ENCODE results near the gene HS3ST2. TPM values are rescaled to one million over a fixed set of nuclear protein-coding genes. Genes with fewer than 3 reads are reported as not detected.

Gene HS3ST2
- total RNA-seq, 4 donors from 2014 or later = 0.87 to 3.0 (median 2.3) TPM

DNA sequence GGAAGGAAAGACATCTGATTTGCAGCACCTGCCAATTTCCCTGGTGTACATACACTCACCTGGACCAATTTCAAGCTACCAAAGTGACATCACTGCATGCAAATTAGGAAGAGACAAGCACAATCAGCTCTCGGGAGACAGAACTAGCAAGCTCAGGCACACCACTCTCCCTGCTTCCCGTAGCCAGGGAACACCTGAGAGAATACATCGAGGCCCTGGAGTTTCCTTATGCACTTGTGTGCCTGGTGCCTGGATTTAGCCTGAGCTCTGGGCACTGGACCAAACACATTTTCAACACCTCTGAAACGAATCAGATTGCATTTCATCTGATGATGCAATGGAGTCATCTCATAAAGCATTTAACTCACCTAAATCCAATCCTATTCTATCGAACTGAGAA is 110.5 kb downstream of the HS3ST2 start:
- Histone ChIP-seq H3K36me3 (no peaks in the 10 kb centered on the region), H3K27me3 (no peaks in the 10 kb centered on the region), H3K27ac (no peak overlapping the region), H3K4me3 (no peak overlapping the region), H3K9me3 (no peaks in the 10 kb centered on the region), H3K4me1 (no peaks in the 10 kb centered on the region)
- no peak for TF ChIP-seq POLR2A (IDR thresholded peaks at IDR 0.05)
- TF ChIP-seq EP300 (IDR thresholded peaks at IDR 0.05) = no peak
- TF ChIP-seq, protein P1, sequence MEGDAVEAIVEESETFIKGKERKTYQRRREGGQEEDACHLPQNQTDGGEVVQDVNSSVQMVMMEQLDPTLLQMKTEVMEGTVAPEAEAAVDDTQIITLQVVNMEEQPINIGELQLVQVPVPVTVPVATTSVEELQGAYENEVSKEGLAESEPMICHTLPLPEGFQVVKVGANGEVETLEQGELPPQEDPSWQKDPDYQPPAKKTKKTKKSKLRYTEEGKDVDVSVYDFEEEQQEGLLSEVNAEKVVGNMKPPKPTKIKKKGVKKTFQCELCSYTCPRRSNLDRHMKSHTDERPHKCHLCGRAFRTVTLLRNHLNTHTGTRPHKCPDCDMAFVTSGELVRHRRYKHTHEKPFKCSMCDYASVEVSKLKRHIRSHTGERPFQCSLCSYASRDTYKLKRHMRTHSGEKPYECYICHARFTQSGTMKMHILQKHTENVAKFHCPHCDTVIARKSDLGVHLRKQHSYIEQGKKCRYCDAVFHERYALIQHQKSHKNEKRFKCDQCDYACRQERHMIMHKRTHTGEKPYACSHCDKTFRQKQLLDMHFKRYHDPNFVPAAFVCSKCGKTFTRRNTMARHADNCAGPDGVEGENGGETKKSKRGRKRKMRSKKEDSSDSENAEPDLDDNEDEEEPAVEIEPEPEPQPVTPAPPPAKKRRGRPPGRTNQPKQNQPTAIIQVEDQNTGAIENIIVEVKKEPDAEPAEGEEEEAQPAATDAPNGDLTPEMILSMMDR (IDR thresholded peaks at IDR 0.05) = no peak
- WGBS, 2 donors = 72 to 73% methylated on average over 5 of the region's 5 CpGs
- no peak for DNase-seq (ENCODE audit: low spot score in 2 of 2)

DNA sequence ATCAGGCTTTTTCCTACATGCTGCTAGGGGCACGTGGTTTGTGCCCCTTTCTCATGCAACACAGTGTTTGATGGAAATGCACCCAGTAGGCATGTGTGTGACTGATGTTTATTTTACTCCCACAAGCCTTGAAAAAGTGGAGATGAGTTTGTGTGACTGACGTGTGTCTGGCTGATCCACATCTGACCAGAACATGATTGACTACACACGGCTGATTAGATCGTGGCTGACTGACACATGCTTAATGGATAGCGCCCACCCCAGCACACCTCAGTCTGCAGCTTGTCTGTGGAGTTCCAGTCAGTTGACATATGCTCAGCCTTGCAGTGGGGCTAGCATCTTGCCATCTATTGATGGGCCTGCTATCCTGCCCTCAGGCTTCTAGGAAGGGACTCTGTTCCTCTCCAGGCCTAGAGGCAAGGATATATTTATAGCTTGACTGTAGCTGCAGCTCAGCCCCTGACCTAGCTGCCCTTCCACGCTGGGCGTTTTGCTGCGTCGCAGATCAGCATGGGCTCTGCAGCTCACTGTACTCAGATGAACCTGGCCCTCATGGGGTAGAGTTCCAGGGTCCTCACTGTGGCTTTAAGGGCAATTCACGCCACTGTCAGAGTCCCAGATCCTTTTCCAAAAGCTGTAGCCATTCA is 112.3 kb downstream of the HS3ST2 start:
- WGBS, 2 donors = 64 to 67% methylated on average over 9 to 10 of the region's 10 CpGs
- H3K27me3 ChIP-seq = no peaks in the 10 kb centered on the region
- H3K9me3 ChIP-seq = no peaks in the 10 kb centered on the region
- TF ChIP-seq, protein P1 (IDR thresholded peaks at IDR 0.05) = no peak
- TF ChIP-seq POLR2A (IDR thresholded peaks at IDR 0.05) = no peak
- no peak for TF ChIP-seq EP300 (IDR thresholded peaks at IDR 0.05)
- H3K4me3 ChIP-seq = no peak overlapping the region
- H3K4me1 ChIP-seq = no peaks in the 10 kb centered on the region
- no peaks in the 10 kb centered on the region for H3K36me3 ChIP-seq
- H3K27ac ChIP-seq = no peak overlapping the region
- no peak for DNase-seq (ENCODE audit: low spot score in 2 of 2)

DNA sequence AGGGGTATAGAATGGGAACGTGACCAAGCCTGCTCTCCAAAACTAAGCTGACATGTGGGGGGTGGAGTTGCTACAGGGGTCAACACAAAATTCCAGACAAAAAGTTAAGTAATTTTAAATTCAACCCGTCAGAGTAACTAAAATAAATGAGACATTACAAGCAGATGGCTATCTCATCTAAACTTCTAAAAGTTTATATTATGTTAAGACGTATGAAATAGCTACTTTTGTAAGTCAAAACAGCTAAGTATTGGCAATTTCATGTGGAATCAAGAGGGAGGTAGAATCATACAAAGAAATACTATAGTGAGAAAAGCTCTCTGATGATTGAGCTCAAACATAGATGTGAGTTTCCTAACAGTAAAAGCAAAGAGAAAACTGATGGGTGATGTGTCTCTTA is 113.3 kb downstream of the HS3ST2 start:
- TF ChIP-seq, protein P1 (IDR thresholded peaks at IDR 0.05) = no peak
- TF ChIP-seq EP300 (IDR thresholded peaks at IDR 0.05) (no peak), POLR2A (IDR thresholded peaks at IDR 0.05) (no peak)
- Histone ChIP-seq H3K36me3 (no peaks in the 10 kb centered on the region), H3K4me1 (no peaks in the 10 kb centered on the region), H3K27ac (no peak overlapping the region), H3K27me3 (no peaks in the 10 kb centered on the region), H3K4me3 (no peak overlapping the region), H3K9me3 (no peaks in the 10 kb centered on the region)
- 37 to 46% methylated on average over 3 of the region's 3 CpGs for WGBS, 2 donors
- no peak for DNase-seq (ENCODE audit: low spot score in 2 of 2)

DNA sequence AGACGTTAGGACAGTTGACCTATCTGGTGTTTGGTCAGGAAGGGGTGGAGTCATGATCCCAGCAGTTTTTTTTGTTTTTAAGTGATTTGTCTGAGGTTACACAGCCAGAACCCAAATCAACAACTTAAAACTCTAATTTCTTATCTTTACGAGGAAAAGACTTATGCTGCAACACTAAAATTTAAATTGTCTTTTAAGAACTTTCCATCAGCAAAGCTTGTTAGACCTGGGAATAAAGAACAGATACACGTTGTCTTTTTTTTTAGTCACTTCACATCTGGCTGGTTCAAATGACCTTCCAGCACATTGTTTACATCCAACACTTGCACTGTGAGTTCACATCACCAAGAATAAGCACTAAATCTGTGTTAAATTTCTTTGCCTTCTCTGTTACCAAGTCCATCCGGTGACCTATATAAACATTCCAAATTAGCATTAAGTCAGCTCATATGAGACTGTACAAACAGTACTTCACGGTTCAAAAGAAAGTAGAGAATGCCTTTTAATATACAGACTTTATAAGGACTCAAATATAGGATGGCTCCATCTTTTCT is 115.0 kb downstream of the HS3ST2 start:
- Histone ChIP-seq H3K36me3 (no peaks in the 10 kb centered on the region), H3K9me3 (no peaks in the 10 kb centered on the region), H3K4me1 (no peaks in the 10 kb centered on the region), H3K27ac (no peak overlapping the region), H3K27me3 (no peaks in the 10 kb centered on the region), H3K4me3 (no peak overlapping the region)
- 41 to 46% methylated on average over 5 of the region's 5 CpGs for WGBS, 2 donors
- no peak for TF ChIP-seq POLR2A (IDR thresholded peaks at IDR 0.05)
- TF ChIP-seq EP300 (IDR thresholded peaks at IDR 0.05) = no peak
- TF ChIP-seq, protein P1 (IDR thresholded peaks at IDR 0.05) = no peak
- no peak for DNase-seq (ENCODE audit: low spot score in 2 of 2)

DNA sequence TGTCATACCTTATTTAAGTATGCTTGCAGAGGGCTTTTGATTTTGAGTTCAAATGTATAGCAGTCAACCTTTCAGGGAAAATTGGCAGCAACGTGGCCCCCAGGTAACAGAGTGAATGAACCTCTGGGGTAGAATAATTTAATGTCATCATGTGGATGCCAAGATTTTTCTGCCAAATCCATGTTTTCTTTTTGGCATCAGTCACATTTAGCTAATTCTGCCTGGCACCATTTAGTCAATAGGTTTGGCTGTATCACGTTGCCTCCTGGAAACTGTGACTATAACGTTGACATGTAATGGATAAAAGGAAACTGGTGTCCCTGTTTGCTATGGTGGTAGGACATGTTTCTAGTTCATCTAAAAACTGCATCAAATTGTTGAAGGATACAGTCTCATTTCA is 115.5 kb downstream of the HS3ST2 start:
- Histone ChIP-seq H3K27ac (no peak overlapping the region), H3K36me3 (no peaks in the 10 kb centered on the region), H3K4me1 (no peaks in the 10 kb centered on the region), H3K9me3 (no peaks in the 10 kb centered on the region), H3K27me3 (no peaks in the 10 kb centered on the region), H3K4me3 (no peak overlapping the region)
- no peak for TF ChIP-seq POLR2A (IDR thresholded peaks at IDR 0.05)
- TF ChIP-seq, protein P1 (IDR thresholded peaks at IDR 0.05) = no peak
- no peak for TF ChIP-seq EP300 (IDR thresholded peaks at IDR 0.05)
- 72 to 76% methylated on average over 3 of the region's 3 CpGs for WGBS, 2 donors
- DNase-seq (ENCODE audit: low spot score in 2 of 2) = no peak

All from tibial nerve (tissue), 4 donors.